Stimulated activated CD4-positive, alpha-beta T cell treated with anti-CD3 and anti-CD28 coated beads, Interleukin-15, amount 100 ng/mL, for 24 hours (primary cell): Measurements from ENCODE around the gene RAB7B.
"Not testable (repeated sequence)": the region's sequence is repeated elsewhere in the genome, so short reads cannot be mapped to it uniquely, and the experiment has no call there.

ENCODE experiments used
- DNase-seq: peaks from one replicate; pipeline ENCODE4 v3.0.0-alpha.2; 2020

The RAB7B gene

GRCh38 chr1:206021626-206022365 is 18.6 kb upstream of the RAB7B start:
- DNase-seq: no peak

- no peak for DNase-seq
Observed at GRCh38 chr1:206021008-206021625, 17.9 kb upstream of the RAB7B start.

GRCh38 chr1:206020393-206021007 is 17.3 kb upstream of the RAB7B start:
- no peak for DNase-seq

- no peak for DNase-seq
Observed at GRCh38 chr1:206015071-206015470, 11.9 kb upstream of the RAB7B start.

- DNase-seq: no peak
Observed at GRCh38 chr1:206014601-206015000, 11.4 kb upstream of the RAB7B start.

GRCh38 chr1:206013026-206013795 is 10.0 kb upstream of the RAB7B start:
- DNase-seq: no peak

- DNase-seq: peak; percentile 54
Observed at GRCh38 chr1:206012086-206012859, 9.1 kb upstream of the RAB7B start.

- peak; percentile 27 for DNase-seq
Observed at GRCh38 chr1:206011057-206011456, 7.9 kb upstream of the RAB7B start.

GRCh38 chr1:206010060-206010459 is 6.9 kb upstream of the RAB7B start:
- no peak for DNase-seq

GRCh38 chr1:206006946-206007345 is 3.8 kb upstream of the RAB7B start:
- DNase-seq: no peak

- no peak for DNase-seq
Observed at GRCh38 chr1:206005778-206006180, 2.6 kb upstream of the RAB7B start.

- no peak for DNase-seq
Observed at GRCh38 chr1:206005234-206005633, 2.0 kb upstream of the RAB7B start.

- no peak for DNase-seq
Observed at GRCh38 chr1:206004826-206005225, 1.6 kb upstream of the RAB7B start.

- no peak for DNase-seq
Observed at GRCh38 chr1:206003854-206004800, 932 bp upstream of the RAB7B start.

- DNase-seq: no peak
Observed at GRCh38 chr1:206002160-206002559, 1.0 kb downstream of the RAB7B start.

- DNase-seq: peak; percentile 63
Observed at GRCh38 chr1:206001476-206001888, 1.7 kb downstream of the RAB7B start.

- peak; percentile 70 for DNase-seq
Observed at GRCh38 chr1:206000641-206001339, 2.4 kb downstream of the RAB7B start.

- DNase-seq: no peak
Observed at GRCh38 chr1:205998457-205999241, 4.5 kb downstream of the RAB7B start.

- DNase-seq: not testable (repeated sequence)
Observed at GRCh38 chr1:205996641-205997040, 6.6 kb downstream of the RAB7B start.

- no peak for DNase-seq
Observed at GRCh38 chr1:205994346-205994745, 8.8 kb downstream of the RAB7B start.
